Upper lobe of left lung (tissue), 6 donors: ENCODE data around the gene COL15A1. TPM values are rescaled to one million over a fixed set of nuclear protein-coding genes. Genes with fewer than 3 reads are reported as not detected.

ENCODE experiments used
- ATAC-seq, 2 donors: fragments of 200-7000 bp; cut with Tn5 transposase; one replicate each; pipeline ENCODE4 v1.9.1; 2022; ENCODE audit warnings: mild to moderate bottlenecking in 2 of 2, moderate library complexity in 2 of 2; ENCODE audit not compliant: low FRiP score in 2 of 2
- DNase-seq, 2 donors: peaks; one replicate each; pipeline ENCODE4 v3.0.0-alpha.2; 2019 to 2020
- H3K27ac ChIP-seq, 4 donors: fragments of 200-600 bp; sonication (generic); one replicate each; pipeline ENCODE4 v1.5.1; 2016 to 2019
- H3K27me3 ChIP-seq, 4 donors: fragments of 200-600 bp; sonication (generic); one replicate each; pipeline ENCODE4 v1.5.1; 2017 to 2019
- H3K36me3 ChIP-seq, 4 donors: fragments of 200-600 bp; sonication (generic); one replicate each; pipeline ENCODE4 v1.5.1; 2016 to 2019
- H3K4me1 ChIP-seq, 4 donors: fragments of 200-600 bp; sonication (generic); one replicate each; pipeline ENCODE4 v1.5.1; 2018 to 2019
- H3K4me3 ChIP-seq, 4 donors: fragments of 200-600 bp; sonication (generic); one replicate each; pipeline ENCODE4 v1.5.1; 2017 to 2019; ENCODE audit warnings: mild to moderate bottlenecking in 2 of 4, moderate library complexity in 1 of 4
- H3K9me3 ChIP-seq, 4 donors: fragments of 200-600 bp; sonication (generic); one replicate each; pipeline ENCODE4 v1.5.1; 2018 to 2019
- EP300 ChIP-seq, 4 donors: sonication (generic); formaldehyde crosslinking; IDR thresholded peaks; one replicate each; pipeline ENCODE4 v1.5.1; 2017; ENCODE audit warnings: antibody characterized with exemption in 4 of 4, control low read depth in 2 of 4
- POLR2A ChIP-seq, 4 donors: fragments of 450-650 bp; IDR thresholded peaks; one replicate each; pipeline ENCODE4 v1.5.1; 2016 to 2017; ENCODE audit warnings: antibody characterized with exemption in 4 of 4, mild to moderate bottlenecking in 2 of 4
- POLR2AphosphoS5 ChIP-seq, 2 donors: sonication (generic); formaldehyde crosslinking; IDR thresholded peaks; one replicate each; pipeline ENCODE4 v1.5.1; 2017; ENCODE audit warnings: antibody characterized with exemption in 2 of 2
- WGBS, 2 donors: methylation state at CpG; one replicate each; pipeline ENCODE4 v1.1.5; 2017 to 2018; 5-methylcytosine and 5-hydroxymethylcytosine counted together
- total RNA-seq, 6 donors: library from RNA; depleted of rRNA in 4 of 6; stranded (reverse); fragments of >200 nt in 4 of 6; gene quantifications; one replicate each; pipeline versions ENCODE4 v1.1.0 to v1.2.1, GENCODE V29; 2016 to 2021
- TF ChIP-seq, protein P1 (sequence below), 6 experiments: fragments of 450-650 bp in 4 of 6; fragments of 200-600 bp in 2 of 6; sonication (generic) in 2 of 6; IDR thresholded peaks; one replicate each; pipeline ENCODE4 v1.5.1; 2016 to 2019; ENCODE audit warnings: antibody characterized with exemption in 6 of 6
- donor health status: DM: no; HTN: no; CAD: no; lungs with moderate emphysema.
- donor health status: DM: no; HTN: yes; CAD: no; lungs with severe emphysema.

Gene COL15A1
- total RNA-seq, 6 donors from 2014 or later, result 1.0 to 17.9 (median 2.7) TPM

DNA sequence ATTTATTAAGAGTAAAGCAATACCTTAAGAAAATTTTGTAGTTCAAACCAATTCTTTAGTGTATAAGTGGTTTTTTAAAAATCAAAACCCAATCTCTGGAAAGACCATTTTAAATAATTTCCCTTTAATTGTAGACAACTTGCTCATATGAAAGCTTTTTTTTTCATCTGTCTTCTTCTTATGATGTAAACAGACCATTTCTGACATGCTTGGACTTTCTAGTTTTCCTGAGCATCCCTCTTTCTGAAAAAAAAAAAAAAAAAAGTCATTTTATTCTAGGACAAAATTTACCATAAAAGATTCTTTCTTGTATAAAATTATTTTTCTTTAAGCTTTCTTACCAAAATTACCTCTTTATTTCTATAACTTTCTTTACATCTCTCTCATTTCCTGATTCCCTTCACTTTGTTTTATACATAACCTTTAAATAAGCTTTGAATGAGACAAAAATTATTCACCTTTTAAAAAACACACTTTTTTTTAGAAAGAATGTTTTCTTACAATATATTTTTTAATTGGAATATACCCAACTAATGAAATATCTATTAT is 67.5 kb downstream of the COL15A1 start:
- ATAC-seq, result no peak
- H3K4me3 ChIP-seq, result no peak overlapping the region
- H3K36me3 ChIP-seq, result no peaks in the 10 kb centered on the region
- TF ChIP-seq EP300 (IDR thresholded peaks at IDR 0.05) (no peak), POLR2AphosphoS5 (IDR thresholded peaks at IDR 0.05) (no peak)
- no peaks in the 10 kb centered on the region for H3K27me3 ChIP-seq
- no peak for DNase-seq
- H3K9me3 ChIP-seq, result peaks cover 0 to 10% (median 6%) of the 10 kb centered on the region in 4 donors
- H3K4me1 ChIP-seq, result no peaks in the 10 kb centered on the region
- H3K27ac ChIP-seq, result no peak overlapping the region

DNA sequence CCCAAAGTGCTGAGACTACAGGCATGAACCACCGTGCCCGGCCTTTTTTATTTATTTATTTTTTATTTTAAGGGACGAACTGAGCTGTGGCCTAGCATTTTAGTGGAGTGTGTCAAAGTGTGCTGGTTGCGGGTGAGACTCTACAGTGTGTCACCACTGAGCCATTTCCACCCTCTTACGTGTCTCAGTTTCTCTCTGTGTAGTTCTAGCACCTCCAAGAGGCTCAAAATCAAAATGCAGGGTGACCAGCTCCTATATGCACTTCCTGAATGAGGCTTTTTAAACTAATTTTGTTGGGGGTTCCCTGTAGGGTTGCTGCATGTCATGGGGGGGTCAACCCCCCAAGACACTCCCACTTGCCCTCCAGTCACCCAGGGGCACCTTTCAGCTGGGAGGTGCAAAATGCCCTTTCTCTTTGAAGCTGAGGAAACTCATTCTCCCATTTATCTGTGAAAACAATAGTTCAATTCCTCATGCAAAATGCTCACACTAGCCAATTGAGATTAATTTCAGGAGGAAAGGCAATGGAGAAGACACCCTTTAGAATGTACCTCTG is 69.3 kb downstream of the COL15A1 start:
- Histone ChIP-seq H3K27ac (no peak overlapping the region), H3K36me3 (no peaks in the 10 kb centered on the region), H3K4me1 (no peaks in the 10 kb centered on the region), H3K4me3 (no peak overlapping the region), H3K27me3 (no peaks in the 10 kb centered on the region), H3K9me3 (peaks cover 0 to 10% (median 6%) of the 10 kb centered on the region in 4 donors)
- ATAC-seq (peak in 1 of 2 donors; percentile 59), DNase-seq (no peak)
- TF ChIP-seq POLR2AphosphoS5 (IDR thresholded peaks at IDR 0.05) (no peak), POLR2A (IDR thresholded peaks at IDR 0.05) (no peak), EP300 (IDR thresholded peaks at IDR 0.05) (no peak)
- TF ChIP-seq, protein P1, sequence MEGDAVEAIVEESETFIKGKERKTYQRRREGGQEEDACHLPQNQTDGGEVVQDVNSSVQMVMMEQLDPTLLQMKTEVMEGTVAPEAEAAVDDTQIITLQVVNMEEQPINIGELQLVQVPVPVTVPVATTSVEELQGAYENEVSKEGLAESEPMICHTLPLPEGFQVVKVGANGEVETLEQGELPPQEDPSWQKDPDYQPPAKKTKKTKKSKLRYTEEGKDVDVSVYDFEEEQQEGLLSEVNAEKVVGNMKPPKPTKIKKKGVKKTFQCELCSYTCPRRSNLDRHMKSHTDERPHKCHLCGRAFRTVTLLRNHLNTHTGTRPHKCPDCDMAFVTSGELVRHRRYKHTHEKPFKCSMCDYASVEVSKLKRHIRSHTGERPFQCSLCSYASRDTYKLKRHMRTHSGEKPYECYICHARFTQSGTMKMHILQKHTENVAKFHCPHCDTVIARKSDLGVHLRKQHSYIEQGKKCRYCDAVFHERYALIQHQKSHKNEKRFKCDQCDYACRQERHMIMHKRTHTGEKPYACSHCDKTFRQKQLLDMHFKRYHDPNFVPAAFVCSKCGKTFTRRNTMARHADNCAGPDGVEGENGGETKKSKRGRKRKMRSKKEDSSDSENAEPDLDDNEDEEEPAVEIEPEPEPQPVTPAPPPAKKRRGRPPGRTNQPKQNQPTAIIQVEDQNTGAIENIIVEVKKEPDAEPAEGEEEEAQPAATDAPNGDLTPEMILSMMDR (IDR thresholded peaks at IDR 0.05), result peak in 1 of 6 experiments; percentile 30
- 86 to 90% methylated on average over 5 of the region's 5 CpGs for WGBS, 2 donors

DNA sequence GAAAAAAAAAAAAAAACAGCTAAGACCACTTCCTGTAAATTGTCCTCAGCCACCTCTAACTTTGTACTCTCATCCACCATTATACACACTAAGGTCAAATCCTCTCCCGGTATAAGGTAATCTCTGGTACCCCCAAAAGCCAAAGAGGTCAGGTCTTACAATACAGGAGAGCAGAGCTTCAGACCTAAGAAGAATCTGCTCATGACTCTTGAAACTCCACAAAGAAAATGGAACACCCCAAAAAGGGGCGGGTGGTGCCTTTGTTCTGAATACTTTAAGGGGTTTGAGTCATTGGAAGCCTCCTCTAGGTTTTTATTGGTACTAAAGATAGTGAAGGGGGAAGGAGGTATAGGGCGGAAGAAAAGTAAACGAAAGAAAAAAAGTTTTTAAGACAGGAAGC is 69.8 kb downstream of the COL15A1 start:
- Histone ChIP-seq H3K9me3 (peaks cover 0 to 10% (median 6%) of the 10 kb centered on the region in 4 donors), H3K36me3 (no peaks in the 10 kb centered on the region), H3K27me3 (no peaks in the 10 kb centered on the region), H3K4me1 (no peaks in the 10 kb centered on the region), H3K27ac (no peak overlapping the region), H3K4me3 (no peak overlapping the region)
- TF ChIP-seq POLR2AphosphoS5 (IDR thresholded peaks at IDR 0.05), result no peak
- TF ChIP-seq, protein P1 (IDR thresholded peaks at IDR 0.05), result no peak
- TF ChIP-seq POLR2A (IDR thresholded peaks at IDR 0.05), result no peak
- no peak for TF ChIP-seq EP300 (IDR thresholded peaks at IDR 0.05)
- WGBS, 2 donors, result 61 to 66% methylated on average over 4 of the region's 4 CpGs
- no peak for DNase-seq
- ATAC-seq, result no peak

DNA sequence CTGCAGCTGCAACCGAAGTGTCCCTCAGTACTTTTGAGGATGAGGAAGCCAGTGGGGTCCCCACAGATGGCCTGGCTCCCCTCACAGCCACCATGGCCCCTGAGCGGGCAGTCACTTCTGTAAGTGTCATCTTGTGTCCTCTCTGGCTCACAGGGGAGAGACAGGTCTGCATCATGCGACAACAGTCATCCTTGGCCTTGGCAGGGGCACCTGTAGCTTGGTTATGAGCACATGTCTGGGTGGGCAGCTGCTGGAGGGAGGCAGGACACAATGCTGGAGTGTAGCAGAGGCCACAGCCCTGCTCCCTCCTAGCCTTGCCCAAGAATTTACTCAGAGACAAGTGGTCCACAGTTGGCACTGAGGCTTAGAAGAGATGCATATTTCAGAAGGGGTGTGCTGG is 71.7 kb downstream of the COL15A1 start:
- 97 to 100% methylated on average over 2 to 3 of the region's 3 CpGs for WGBS, 2 donors
- H3K9me3 ChIP-seq, result peaks cover 0 to 9% (median 2%) of the 10 kb centered on the region in 4 donors
- ATAC-seq (no peak), DNase-seq (no peak)
- no peak for TF ChIP-seq EP300 (IDR thresholded peaks at IDR 0.05)
- no peak for TF ChIP-seq POLR2AphosphoS5 (IDR thresholded peaks at IDR 0.05)
- TF ChIP-seq, protein P1 (IDR thresholded peaks at IDR 0.05), result no peak
- no peak for TF ChIP-seq POLR2A (IDR thresholded peaks at IDR 0.05)
- no peak overlapping the region for H3K27ac ChIP-seq
- H3K36me3 ChIP-seq, result no peaks in the 10 kb centered on the region
- no peaks in the 10 kb centered on the region for H3K27me3 ChIP-seq
- no peaks in the 10 kb centered on the region for H3K4me1 ChIP-seq
- H3K4me3 ChIP-seq, result no peak overlapping the region

DNA sequence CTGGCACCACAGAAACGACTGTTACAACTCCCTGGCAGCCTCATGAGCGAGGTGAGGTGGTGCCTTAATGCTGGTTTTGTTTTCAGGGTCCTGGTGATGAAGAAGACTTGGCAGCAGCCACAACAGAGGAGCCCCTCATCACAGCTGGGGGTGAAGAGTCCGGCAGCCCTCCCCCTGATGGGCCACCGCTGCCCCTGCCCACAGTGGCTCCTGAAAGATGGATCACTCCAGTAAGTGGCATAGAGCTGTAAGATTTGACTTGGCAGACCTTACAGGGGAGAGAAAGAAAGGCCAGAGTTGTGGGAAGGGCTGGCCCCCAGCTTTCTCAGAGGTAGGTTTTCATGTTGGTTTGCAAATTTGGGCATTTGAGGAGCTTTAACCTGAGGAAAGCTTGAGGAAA is 72.2 kb downstream of the COL15A1 start:
- Histone ChIP-seq H3K27me3 (no peaks in the 10 kb centered on the region), H3K27ac (no peak overlapping the region), H3K4me3 (no peak overlapping the region), H3K36me3 (no peaks in the 10 kb centered on the region), H3K4me1 (no peaks in the 10 kb centered on the region), H3K9me3 (peaks cover 0 to 4% (median 0%) of the 10 kb centered on the region in 4 donors)
- TF ChIP-seq POLR2AphosphoS5 (IDR thresholded peaks at IDR 0.05), result no peak
- TF ChIP-seq, protein P1 (IDR thresholded peaks at IDR 0.05), result no peak
- no peak for TF ChIP-seq EP300 (IDR thresholded peaks at IDR 0.05)
- no peak for TF ChIP-seq POLR2A (IDR thresholded peaks at IDR 0.05)
- ATAC-seq (no peak), DNase-seq (peak in 1 of 2 donors; percentile 32)
- WGBS, 2 donors, result 84 to 85% methylated on average over 2 to 4 of the region's 4 CpGs
